ENCODE results near the gene SH2D1A. TPM values are rescaled to one million over a fixed set of nuclear protein-coding genes. Genes with fewer than 3 reads are reported as not detected.

Gene SH2D1A
- total RNA-seq, 2 experiments from 2014 or later: 0.63 to 4.3 TPM

DNA sequence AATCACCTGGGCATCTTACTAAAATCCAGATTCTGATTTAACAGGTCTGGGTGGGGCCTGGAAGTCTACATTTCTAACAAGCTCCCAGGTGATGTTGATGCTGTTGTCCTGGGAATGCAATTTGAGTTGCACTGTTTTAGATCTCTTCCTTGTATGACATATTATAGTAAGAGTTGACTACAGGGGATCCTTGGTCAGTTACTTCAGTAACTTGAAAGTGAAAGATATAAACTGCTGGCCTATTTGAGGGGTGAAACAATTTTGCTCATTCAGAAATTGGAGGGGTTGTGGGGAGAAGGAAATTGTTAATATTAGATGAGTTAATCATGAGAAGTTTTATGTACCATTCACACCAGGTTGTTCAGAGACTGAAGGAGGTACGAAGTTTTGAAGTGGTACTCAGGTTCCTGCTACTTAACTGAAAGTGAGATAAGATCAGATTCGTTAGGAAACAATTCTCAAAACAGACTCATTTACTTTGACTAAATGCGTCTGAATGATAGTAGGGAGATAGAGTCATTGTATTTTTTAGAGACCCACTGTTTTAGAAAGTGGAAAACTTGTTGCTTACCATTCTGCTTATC lies 12.5 kb downstream of the SH2D1A start:
- H3K9me2 ChIP-seq (ENCODE audit: insufficient read depth, low read length): no peaks in the 10 kb centered on the region
- CTCF ChIA-PET (ENCODE audit: unreplicated experiment): no interaction called here
- peak overlapping the region; percentile 87; the same call in 1 of the 2 replicates for H2AFZ ChIP-seq (ENCODE audit: low read length)
- H4K20me1 ChIP-seq (ENCODE audit: insufficient read depth, low read length): no peaks in the 10 kb centered on the region
- H3K4me2 ChIP-seq (ENCODE audit: low read length): peak overlapping the region; percentile 52
- H3K36me3 ChIP-seq (ENCODE audit: insufficient read depth, low read length): no peaks in the 10 kb centered on the region
- no TSS peak for BruUV-seq (replicated peaks)
- DNase-seq (ENCODE audit: low spot score): no peak
- TF ChIP-seq, protein P1, sequence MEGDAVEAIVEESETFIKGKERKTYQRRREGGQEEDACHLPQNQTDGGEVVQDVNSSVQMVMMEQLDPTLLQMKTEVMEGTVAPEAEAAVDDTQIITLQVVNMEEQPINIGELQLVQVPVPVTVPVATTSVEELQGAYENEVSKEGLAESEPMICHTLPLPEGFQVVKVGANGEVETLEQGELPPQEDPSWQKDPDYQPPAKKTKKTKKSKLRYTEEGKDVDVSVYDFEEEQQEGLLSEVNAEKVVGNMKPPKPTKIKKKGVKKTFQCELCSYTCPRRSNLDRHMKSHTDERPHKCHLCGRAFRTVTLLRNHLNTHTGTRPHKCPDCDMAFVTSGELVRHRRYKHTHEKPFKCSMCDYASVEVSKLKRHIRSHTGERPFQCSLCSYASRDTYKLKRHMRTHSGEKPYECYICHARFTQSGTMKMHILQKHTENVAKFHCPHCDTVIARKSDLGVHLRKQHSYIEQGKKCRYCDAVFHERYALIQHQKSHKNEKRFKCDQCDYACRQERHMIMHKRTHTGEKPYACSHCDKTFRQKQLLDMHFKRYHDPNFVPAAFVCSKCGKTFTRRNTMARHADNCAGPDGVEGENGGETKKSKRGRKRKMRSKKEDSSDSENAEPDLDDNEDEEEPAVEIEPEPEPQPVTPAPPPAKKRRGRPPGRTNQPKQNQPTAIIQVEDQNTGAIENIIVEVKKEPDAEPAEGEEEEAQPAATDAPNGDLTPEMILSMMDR (conservative IDR thresholded peaks at IDR 0.05; ENCODE audit: low read length): no peak
- no peak for TF ChIP-seq EZH2phosphoT487 (IDR thresholded peaks at IDR 0.05; ENCODE audit: borderline replicate concordance, low read depth, low read length)
- H3K9me3 ChIP-seq (ENCODE audit: low read length): no peaks in the 10 kb centered on the region
- H3K27ac ChIP-seq (ENCODE audit: low read depth, low read length, poor library complexity, severe bottlenecking): no peak overlapping the region
- POLR2A ChIA-PET: interaction anchor here (0.9 to 1.4 kb wide), 2 partner anchors 12 to 16 kb away, joined by 3 to 4 read pairs; no protein-coding TSS in a partner anchor
- intact Hi-C loops (cut with micrococcal nuclease; ENCODE audit: unreplicated experiment): no loop called here
- peaks cover 16% of the 10 kb centered on the region for H3K4me1 ChIP-seq (ENCODE audit: insufficient read depth, low read length, poor library complexity, severe bottlenecking)
- H3K79me2 ChIP-seq (ENCODE audit: insufficient read depth, low read depth, low read length): no peaks in the 10 kb centered on the region
- peak overlapping the region; percentile 19 for H3K4me3 ChIP-seq (ENCODE audit: low read depth, low read length, poor library complexity, severe bottlenecking)

GRCh38 chrX:124362072-124362471 lies 15.7 kb downstream of the SH2D1A start:
- intact Hi-C loops (cut with micrococcal nuclease; ENCODE audit: unreplicated experiment): no loop called here
- POLR2A ChIA-PET: no interaction called here
- CTCF ChIA-PET (ENCODE audit: unreplicated experiment): no interaction called here

DNA sequence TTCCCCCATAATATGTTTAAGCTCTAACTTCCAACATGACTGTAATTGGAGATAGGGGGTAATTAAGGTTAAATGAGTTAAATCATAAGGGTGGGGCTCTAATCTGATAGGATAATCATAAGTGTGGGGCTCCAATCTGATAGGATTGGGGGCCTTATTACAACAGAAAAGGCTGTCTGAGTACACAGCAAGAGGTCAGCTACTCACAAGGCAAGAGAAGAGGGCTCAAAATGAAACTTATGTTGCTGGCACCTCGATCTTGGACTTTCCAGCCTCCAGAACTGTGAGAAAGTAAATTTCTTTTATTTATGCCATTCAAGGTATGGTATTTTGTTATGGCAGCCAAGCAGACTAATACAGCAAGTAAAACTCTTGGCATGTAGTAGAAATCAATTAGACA lies 16.4 kb downstream of the SH2D1A start:
- Histone ChIP-seq H3K4me2 (ENCODE audit: low read length) (no peak overlapping the region), H3K9me2 (ENCODE audit: insufficient read depth, low read length) (no peaks in the 10 kb centered on the region), H3K36me3 (ENCODE audit: insufficient read depth, low read length) (no peaks in the 10 kb centered on the region), H3K9me3 (ENCODE audit: low read length) (no peaks in the 10 kb centered on the region), H2AFZ (ENCODE audit: low read length) (no peak overlapping the region), H3K4me3 (ENCODE audit: low read depth, low read length, poor library complexity, severe bottlenecking) (no peak overlapping the region), H3K4me1 (ENCODE audit: insufficient read depth, low read length, poor library complexity, severe bottlenecking) (peaks cover 28% of the 10 kb centered on the region), H3K79me2 (ENCODE audit: insufficient read depth, low read depth, low read length) (no peaks in the 10 kb centered on the region), H4K20me1 (ENCODE audit: insufficient read depth, low read length) (no peaks in the 10 kb centered on the region), H3K27ac (ENCODE audit: low read depth, low read length, poor library complexity, severe bottlenecking) (no peak overlapping the region)
- no peak for DNase-seq (ENCODE audit: low spot score)
- intact Hi-C loops (cut with micrococcal nuclease; ENCODE audit: unreplicated experiment): no loop called here
- CTCF ChIA-PET (ENCODE audit: unreplicated experiment): no interaction called here
- TF ChIP-seq, protein P1 (conservative IDR thresholded peaks at IDR 0.05; ENCODE audit: low read length): no peak
- no peak for TF ChIP-seq EZH2phosphoT487 (IDR thresholded peaks at IDR 0.05; ENCODE audit: borderline replicate concordance, low read depth, low read length)
- POLR2A ChIA-PET: no interaction called here
- BruUV-seq (replicated peaks): no TSS peak

More at GRCh38 chrX:124362072-124362471, 15.7 kb downstream of the SH2D1A start:
- Histone ChIP-seq H3K79me2 (ENCODE audit: insufficient read depth, low read depth, low read length) (no peaks in the 10 kb centered on the region), H3K4me2 (ENCODE audit: low read length) (no peak overlapping the region), H4K20me1 (ENCODE audit: insufficient read depth, low read length) (no peaks in the 10 kb centered on the region), H2AFZ (ENCODE audit: low read length) (no peak overlapping the region), H3K9me3 (ENCODE audit: low read length) (no peaks in the 10 kb centered on the region), H3K9me2 (ENCODE audit: insufficient read depth, low read length) (no peaks in the 10 kb centered on the region), H3K4me1 (ENCODE audit: insufficient read depth, low read length, poor library complexity, severe bottlenecking) (peaks cover 27% of the 10 kb centered on the region), H3K27ac (ENCODE audit: low read depth, low read length, poor library complexity, severe bottlenecking) (no peak overlapping the region), H3K4me3 (ENCODE audit: low read depth, low read length, poor library complexity, severe bottlenecking) (no peak overlapping the region), H3K36me3 (ENCODE audit: insufficient read depth, low read length) (no peaks in the 10 kb centered on the region)
- no TSS peak for BruUV-seq (replicated peaks)
- TF ChIP-seq, protein P1 (conservative IDR thresholded peaks at IDR 0.05; ENCODE audit: low read length): no peak
- TF ChIP-seq EZH2phosphoT487 (IDR thresholded peaks at IDR 0.05; ENCODE audit: borderline replicate concordance, low read depth, low read length): no peak
- no peak for DNase-seq (ENCODE audit: low spot score)

Measured in OCI-LY7 (cell line).